Endothelial cell of umbilical vein (primary cell): ENCODE results near the gene POU2F3. TPM values are rescaled to one million over a fixed set of nuclear protein-coding genes. Genes with fewer than 3 reads are reported as not detected.

Experiments
- BruUV-seq: library from RNA; stranded (reverse); fragments of 400-500 nt; replicated peaks from 2 replicates; lab custom pipeline; 2021; lab: Mats Ljungman, UMichigan
- CTCF ChIA-PET: fragments of 300-600, 350-600 bp; sonication (Branson Sonifier 250); formaldehyde crosslinking; loops from one replicate; lab custom pipeline; 2021; ENCODE audit warnings: antibody characterized with exemption, inconsistent platforms; lab: Charles Lee
- POLR2A ChIA-PET: fragments of 300-600, 350-600 bp; sonication (Branson Sonifier 250); formaldehyde crosslinking; loops from one replicate; lab custom pipeline; 2021; ENCODE audit warnings: antibody characterized with exemption, inconsistent platforms; lab: Charles Lee
- DNase-seq: peaks from one replicate; pipeline ENCODE4 v3.0.0-alpha.2; 2011; ENCODE audit warnings: low read depth, low spot score
- FAIRE-seq: peaks from 2 replicates; lab custom pipeline; 2011; peaks lifted over from hg19 to GRCh38; lab: Jason Lieb, UNC
- H2AFZ ChIP-seq: 2 replicates; pipeline ENCODE4 v1.6.0; 2012; ENCODE audit warnings: low read depth, low read length, control low read depth, inconsistent platforms
- H3K27ac ChIP-seq: 2 replicates; pipeline ENCODE4 v1.5.1; 2011; ENCODE audit warnings: low read depth, mild to moderate bottlenecking, control low read depth, low read length, moderate library complexity; ENCODE audit not compliant: insufficient read depth
- H3K27me3 ChIP-seq, 2 experiments: 2 replicates each; pipeline versions ENCODE4 v1.6.0 to v1.6.1; 2011; ENCODE audit warnings: low read length in 2 of 2, mixed read lengths in 1 of 2; ENCODE audit not compliant: control insufficient read depth in 2 of 2, insufficient read depth in 2 of 2
- H3K36me3 ChIP-seq, 2 experiments: 2 replicates in 1 of 2; 3 replicates in 1 of 2; pipeline ENCODE4 v1.5.1; 2011; ENCODE audit warnings: low read length in 2 of 2, mild to moderate bottlenecking in 1 of 2, moderate library complexity in 1 of 2; ENCODE audit not compliant: control insufficient read depth in 2 of 2, insufficient read depth in 2 of 2; ENCODE audit errors: extremely low read depth in 1 of 2
- H3K4me1 ChIP-seq: 3 replicates; pipeline ENCODE4 v1.5.1; 2011; ENCODE audit warnings: mild to moderate bottlenecking, low read length; ENCODE audit not compliant: control insufficient read depth, insufficient read depth; ENCODE audit errors: extremely low read depth
- H3K4me2 ChIP-seq: 2 replicates; pipeline ENCODE4 v1.6.1; 2011; ENCODE audit warnings: low read length, control low read depth, mixed read lengths; ENCODE audit not compliant: insufficient read depth
- H3K4me3 ChIP-seq, 3 experiments: fragments of 200-600 bp in 1 of 3; sonication (generic), shearing (Covaris generic) in 1 of 3; replicated peaks in 1 of 3; 2 replicates each; pipeline ENCODE4 v1.5.1; 2011 to 2016; ENCODE audit warnings: control low read depth in 3 of 3, low read length in 3 of 3, mild to moderate bottlenecking in 2 of 3, inconsistent platforms in 1 of 3, low read depth in 1 of 3, moderate library complexity in 1 of 3; ENCODE audit not compliant: insufficient read depth in 1 of 3
- H3K79me2 ChIP-seq: 2 replicates; pipeline ENCODE4 v1.6.0; 2012; ENCODE audit warnings: low read length, inconsistent platforms; ENCODE audit not compliant: control insufficient read depth, insufficient read depth
- H3K9ac ChIP-seq: replicated peaks from 2 replicates; pipeline ENCODE3; 2011; ENCODE audit warnings: low read length, control low read depth; ENCODE audit not compliant: insufficient read depth; ENCODE audit errors: extremely low read depth
- H3K9me1 ChIP-seq: replicated peaks from 3 replicates; pipeline ENCODE4 v1.6.0; 2011; ENCODE audit warnings: mild to moderate bottlenecking, low read length; ENCODE audit not compliant: control insufficient read depth, insufficient read depth; ENCODE audit errors: extremely low read depth
- H3K9me3 ChIP-seq: replicated peaks from 2 replicates; pipeline ENCODE4 v1.5.1; 2012; ENCODE audit warnings: low read length, inconsistent platforms; ENCODE audit not compliant: control insufficient read depth, insufficient read depth
- H4K20me1 ChIP-seq: replicated peaks from 2 replicates; pipeline ENCODE3; 2011; ENCODE audit warnings: mild to moderate bottlenecking, low read length; ENCODE audit not compliant: control insufficient read depth, insufficient read depth; ENCODE audit errors: extremely low read depth
- CTCF ChIP-seq, 2 donors: IDR thresholded peaks; 1 replicate in 1 of 2; 2 replicates in 1 of 2; pipeline ENCODE4 v1.5.1; 2011; ENCODE audit warnings: low read length in 2 of 2, mild to moderate bottlenecking in 2 of 2, moderate library complexity in 2 of 2, control low read depth in 1 of 2, inconsistent platforms in 1 of 2, low read depth in 1 of 2; ENCODE audit not compliant: insufficient read depth in 1 of 2; ENCODE audit errors: extremely low read depth in 1 of 2
- EZH2 ChIP-seq: IDR thresholded peaks from 2 replicates; pipeline ENCODE4 v1.6.1; 2012; ENCODE audit warnings: borderline replicate concordance, low read depth, mild to moderate bottlenecking, moderate library complexity, low read length, inconsistent platforms; ENCODE audit not compliant: severe bottlenecking
- JUN ChIP-seq: IDR thresholded peaks from 2 replicates; pipeline ENCODE4 v1.6.1; 2011; ENCODE audit warnings: borderline replicate concordance, low read depth; ENCODE audit not compliant: insufficient read length, insufficient read depth
- MAX ChIP-seq: IDR thresholded peaks from 2 replicates; pipeline ENCODE4 v1.6.1; 2011; ENCODE audit not compliant: insufficient read depth, insufficient read length
- MYC ChIP-seq: IDR thresholded peaks from one replicate; pipeline ENCODE4 v1.6.1; 2011; ENCODE audit warnings: mild to moderate bottlenecking, low read depth, low read length
- POLR2A ChIP-seq: IDR thresholded peaks from 2 replicates; pipeline ENCODE4 v1.6.1; 2012; ENCODE audit warnings: low read depth, mild to moderate bottlenecking, control low read depth, low read length
- POLR2AphosphoS5 ChIP-seq: IDR thresholded peaks from 2 replicates; pipeline ENCODE4 v1.6.1; 2012; ENCODE audit warnings: low read depth, mild to moderate bottlenecking, control low read depth, low read length, moderate library complexity; ENCODE audit not compliant: insufficient read depth
- dilution Hi-C: fragments of 300-500 bp; cut with MboI; formaldehyde crosslinking; loops from one replicate; pipeline ENCODE4 v1.15.0; 2019; ENCODE audit warnings: low sequenced_read_pairs; ENCODE audit not compliant: extremely low pct_ligation_motif_present
- intact Hi-C: fragments of 100-400 bp; cut with micrococcal nuclease; formaldehyde crosslinking; loops from one replicate; pipeline ENCODE4 v1.10.0; 2022
- polyA plus RNA-seq, 4 experiments: library from polyadenylated mRNA; depleted of rRNA in 3 of 4; stranded (reverse) in 3 of 4; unstranded in 1 of 4; fragments of >200 nt; gene quantifications; 2 replicates each; pipeline versions ENCODE4 v1.2.1 to v1.2.3, GENCODE V29; 2011 to 2012; ENCODE audit warnings: missing spikeins in 1 of 4
- total RNA-seq: library from RNA; stranded (reverse); gene quantifications from 2 replicates; pipeline ENCODE4 v1.2.3, GENCODE V29; 2021

The POU2F3 gene
- total and polyA plus RNA-seq, 2 donors (not counting 3 experiments of a cell fraction or from before 2014, with no cell fraction given), result 0.06 TPM; not detected in 1

- intact Hi-C loops, result no loop called here
- H4K20me1 ChIP-seq, result no peaks in the 10 kb centered on the region
- no peak overlapping the region for H3K4me2 ChIP-seq
- H3K9me1 ChIP-seq, result no peaks in the 10 kb centered on the region
- H3K9me3 ChIP-seq, result no peaks in the 10 kb centered on the region
- H2AFZ ChIP-seq, result no peak overlapping the region
- dilution Hi-C loops, result no loop called here
- TF ChIP-seq POLR2AphosphoS5 (no peak), JUN (no peak), MYC (no peak), CTCF (IDR thresholded peaks at IDR 0.05; ENCODE audit: extremely low read depth in 1 of 2, insufficient read depth in 1 of 2, low read depth in 1 of 2, low read length in 2 of 2) (no peak), EZH2 (no peak), MAX (no peak), POLR2A (no peak)
- ChIA-PET CTCF (interaction anchor here (1.4 to 1.5 kb wide), 2 partner anchors 37 to 104 kb away, joined by 3 to 4 read pairs; no protein-coding TSS in a partner anchor), POLR2A (no interaction called here)
- DNase-seq (no peak), FAIRE-seq (no peak)
- H3K36me3 ChIP-seq, result no peaks in the 10 kb centered on the region
- H3K9ac ChIP-seq, result no peak overlapping the region
- no peaks in the 10 kb centered on the region for H3K79me2 ChIP-seq
- no TSS peak for BruUV-seq
- H3K27me3 ChIP-seq, result peaks cover 7 to 11% of the 10 kb centered on the region in 2 experiments
- no peaks in the 10 kb centered on the region for H3K4me1 ChIP-seq
- no peak overlapping the region for H3K4me3 ChIP-seq
- H3K27ac ChIP-seq, result no peak overlapping the region
Measured at GRCh38 chr11:120198787-120199469, 41.0 kb upstream of the POU2F3 start.
